Mesendoderm (in vitro differentiated cells): ENCODE results near the gene FTMT.

Source experiments
- DNase-seq: peaks from one replicate; pipeline ENCODE4 v3.0.0; 2013
- H2AK5ac ChIP-seq: 2 replicates; pipeline ENCODE4 v1.6.1; 2013; ENCODE audit warnings: low read length, inconsistent platforms
- H2BK120ac ChIP-seq: 2 replicates; pipeline ENCODE4 v1.6.1; 2013; ENCODE audit warnings: low read depth, mild to moderate bottlenecking, low read length, moderate library complexity, mixed read lengths
- H2BK15ac ChIP-seq: replicated peaks from 2 replicates; pipeline ENCODE4 v1.6.1; 2013; ENCODE audit warnings: low read depth, mild to moderate bottlenecking, moderate library complexity
- H2BK5ac ChIP-seq: 2 replicates; pipeline ENCODE4 v1.6.1; 2013; ENCODE audit warnings: low read length, inconsistent platforms
- H3K18ac ChIP-seq: 2 replicates; pipeline ENCODE4 v1.6.1; 2013; ENCODE audit warnings: mild to moderate bottlenecking, low read length, mixed read lengths
- H3K23ac ChIP-seq: one replicate; pipeline ENCODE4 v1.6.1; 2013; ENCODE audit warnings: low read length
- H3K27ac ChIP-seq: 2 replicates; pipeline ENCODE4 v1.5.1; 2013; ENCODE audit warnings: low read depth, mild to moderate bottlenecking, inconsistent platforms, low read length, moderate library complexity
- H3K27me3 ChIP-seq: 2 replicates; pipeline ENCODE4 v1.6.1; 2013; ENCODE audit warnings: low read length, control low read depth, mild to moderate bottlenecking, inconsistent platforms; ENCODE audit not compliant: insufficient read depth, poor library complexity
- H3K36me3 ChIP-seq: 2 replicates; pipeline ENCODE4 v1.6.1; 2013; ENCODE audit warnings: low read length, inconsistent platforms; ENCODE audit not compliant: control insufficient read depth, insufficient read depth
- H3K4ac ChIP-seq: one replicate; pipeline ENCODE4 v1.6.1; 2013; ENCODE audit warnings: low read depth, mild to moderate bottlenecking, low read length, moderate library complexity
- H3K4me1 ChIP-seq: 2 replicates; pipeline ENCODE4 v1.6.1; 2013; ENCODE audit warnings: low read depth, low read length, inconsistent platforms; ENCODE audit not compliant: control insufficient read depth
- H3K4me2 ChIP-seq: 2 replicates; pipeline ENCODE4 v1.6.1; 2013; ENCODE audit warnings: low read length
- H3K4me3 ChIP-seq: 2 replicates; pipeline ENCODE4 v1.5.1; 2013; ENCODE audit warnings: mild to moderate bottlenecking, low read length
- H3K56ac ChIP-seq: one replicate; pipeline ENCODE4 v1.6.1; 2013; ENCODE audit warnings: low read length
- H3K79me1 ChIP-seq: 2 replicates; pipeline ENCODE4 v1.6.1; 2013; ENCODE audit warnings: low read length, inconsistent platforms
- H3K79me2 ChIP-seq: 2 replicates; pipeline ENCODE4 v1.6.1; 2013; ENCODE audit warnings: mild to moderate bottlenecking, low read length; ENCODE audit not compliant: control insufficient read depth, insufficient read depth
- H3K9ac ChIP-seq: 2 replicates; pipeline ENCODE4 v1.6.1; 2013; ENCODE audit warnings: low read length, inconsistent platforms
- H4K5ac ChIP-seq: one replicate; pipeline ENCODE4 v1.6.1; 2013; ENCODE audit warnings: low read length
- H4K8ac ChIP-seq: one replicate; pipeline ENCODE4 v1.6.1; 2013; ENCODE audit warnings: low read depth, mild to moderate bottlenecking, control low read depth, low read length, moderate library complexity
- WGBS: extraction: QIAGEN DNeasy Blood & Tissue Kit; methylation state at CpG from one replicate; pipeline ENCODE4 v1.1.7; 2013; ENCODE audit warnings: low lambda C conversion rate, missing lambda C conversion rate; ENCODE audit not compliant: insufficient coverage; ENCODE audit errors: extremely low coverage; 5-methylcytosine and 5-hydroxymethylcytosine counted together

The FTMT gene

DNA sequence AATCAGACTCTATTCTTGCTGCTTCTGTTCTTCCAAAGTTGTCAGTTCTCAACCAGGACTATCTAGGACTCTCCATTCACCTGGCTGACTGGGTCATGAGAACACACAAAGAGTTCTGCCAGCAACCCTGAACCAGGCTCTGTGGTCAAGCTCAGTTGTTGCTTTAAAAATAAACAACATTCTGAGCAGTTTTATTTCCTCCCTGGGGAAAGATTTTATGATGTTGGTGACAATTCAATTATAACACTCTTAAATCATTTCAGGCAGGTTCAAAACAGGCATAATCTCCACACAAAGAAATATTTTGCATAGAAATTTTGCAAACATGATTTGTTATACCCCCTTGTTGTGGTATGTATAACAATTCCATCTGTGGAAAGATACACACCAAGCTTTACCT is 36.0 kb downstream of the FTMT start:
- no peak overlapping the region for H2BK15ac ChIP-seq
- H3K18ac ChIP-seq, result no peak overlapping the region

DNA sequence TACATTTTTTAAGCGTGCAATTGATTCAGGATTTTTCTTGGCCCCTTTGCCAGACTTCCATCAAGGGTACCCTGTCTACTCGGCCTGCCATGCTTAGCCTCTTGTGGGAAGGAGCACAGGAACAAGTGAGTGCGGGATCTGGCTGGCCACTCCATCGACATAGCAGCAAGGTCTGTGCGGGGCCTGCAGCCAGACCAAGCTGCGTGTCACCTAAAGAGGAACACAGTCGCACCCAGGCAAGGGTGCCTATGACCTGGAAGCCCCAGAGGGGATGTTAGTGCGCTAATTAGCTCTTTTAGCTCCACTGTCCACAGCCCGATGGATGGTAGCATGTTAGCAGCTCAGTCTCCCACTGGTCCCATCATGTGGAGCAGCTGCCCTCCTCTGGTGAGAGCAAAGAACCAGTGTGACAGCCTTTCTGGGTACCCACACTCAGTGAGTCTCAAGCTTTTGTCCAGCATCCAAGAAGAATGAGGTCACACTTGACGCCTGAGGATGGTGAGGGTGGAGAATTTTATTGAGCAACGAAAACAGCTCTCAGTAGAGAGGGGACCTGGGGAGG is 38.7 kb downstream of the FTMT start:
- no CpG with 5 or more reads among the region's 11 CpGs for WGBS
- H2BK15ac ChIP-seq, result no peak overlapping the region
- H3K4me2 ChIP-seq, result no peak overlapping the region
- H2AK5ac ChIP-seq, result no peak overlapping the region
- DNase-seq, result peak; percentile 16
- H3K79me1 ChIP-seq, result no peaks in the 10 kb centered on the region
- no peaks in the 10 kb centered on the region for H3K27me3 ChIP-seq
- H3K27ac ChIP-seq, result no peak overlapping the region
- H4K5ac ChIP-seq, result no peak overlapping the region
- no peak overlapping the region for H2BK5ac ChIP-seq
- no peak overlapping the region for H3K4ac ChIP-seq
- H3K56ac ChIP-seq, result no peak overlapping the region
- no peaks in the 10 kb centered on the region for H3K79me2 ChIP-seq
- no peak overlapping the region for H4K8ac ChIP-seq
- no peak overlapping the region for H3K9ac ChIP-seq
- H2BK120ac ChIP-seq, result no peak overlapping the region
- H3K4me1 ChIP-seq, result no peaks in the 10 kb centered on the region
- H3K18ac ChIP-seq, result no peak overlapping the region
- H3K23ac ChIP-seq, result no peak overlapping the region
- H3K36me3 ChIP-seq, result no peaks in the 10 kb centered on the region
- H3K4me3 ChIP-seq, result no peak overlapping the region

More for the DNA sequence above, 36.0 kb downstream of the FTMT start:
- no peak overlapping the region for H3K56ac ChIP-seq
- H4K5ac ChIP-seq, result no peak overlapping the region
- no peak overlapping the region for H3K4me2 ChIP-seq
- H3K4me3 ChIP-seq, result no peak overlapping the region
- H3K4ac ChIP-seq, result no peak overlapping the region
- no peaks in the 10 kb centered on the region for H3K27me3 ChIP-seq
- no peaks in the 10 kb centered on the region for H3K4me1 ChIP-seq
- H4K8ac ChIP-seq, result no peak overlapping the region
- no peak overlapping the region for H2BK120ac ChIP-seq
- no peak overlapping the region for H2AK5ac ChIP-seq
- no peaks in the 10 kb centered on the region for H3K79me1 ChIP-seq
- no peaks in the 10 kb centered on the region for H3K79me2 ChIP-seq
- H2BK5ac ChIP-seq, result no peak overlapping the region
- no peak for DNase-seq
- no peak overlapping the region for H3K9ac ChIP-seq
- H3K36me3 ChIP-seq, result no peaks in the 10 kb centered on the region
- H3K27ac ChIP-seq, result no peak overlapping the region
- H3K23ac ChIP-seq, result no peak overlapping the region

DNA sequence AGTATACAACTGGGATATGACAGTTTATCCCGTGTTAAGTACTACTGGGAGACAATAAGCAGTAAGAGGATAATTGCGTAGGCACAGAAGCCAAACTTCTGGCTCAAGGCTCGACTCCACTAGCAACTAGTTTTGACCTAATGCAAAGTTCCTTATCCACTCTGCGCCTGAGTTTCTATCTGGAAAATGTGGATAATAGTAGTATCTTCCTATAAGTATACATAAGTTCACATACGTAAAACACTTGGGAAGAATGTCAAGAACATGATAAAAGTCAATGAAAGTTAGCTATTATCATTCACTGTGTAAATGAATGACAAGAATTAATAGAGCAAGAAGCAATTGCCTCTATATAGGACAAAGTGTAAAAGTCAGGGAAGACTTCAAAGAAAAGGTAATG is 45.7 kb downstream of the FTMT start:
- no peak overlapping the region for H4K5ac ChIP-seq
- H3K56ac ChIP-seq, result no peak overlapping the region
- no peak overlapping the region for H3K4me2 ChIP-seq
- no peak overlapping the region for H4K8ac ChIP-seq
- no peak overlapping the region for H2BK15ac ChIP-seq
- no peaks in the 10 kb centered on the region for H3K79me1 ChIP-seq
- no CpG with 5 or more reads among the region's 5 CpGs for WGBS
- no peak overlapping the region for H2BK5ac ChIP-seq
- H2AK5ac ChIP-seq, result no peak overlapping the region
- no peak overlapping the region for H3K4me3 ChIP-seq
- H2BK120ac ChIP-seq, result no peak overlapping the region
- H3K18ac ChIP-seq, result no peak overlapping the region
- H3K4ac ChIP-seq, result no peak overlapping the region
- no peaks in the 10 kb centered on the region for H3K4me1 ChIP-seq
- no peak for DNase-seq
- no peak overlapping the region for H3K23ac ChIP-seq
- no peaks in the 10 kb centered on the region for H3K36me3 ChIP-seq
- no peak overlapping the region for H3K27ac ChIP-seq
- H3K27me3 ChIP-seq, result no peaks in the 10 kb centered on the region
- H3K79me2 ChIP-seq, result no peaks in the 10 kb centered on the region
- H3K9ac ChIP-seq, result no peak overlapping the region

DNA sequence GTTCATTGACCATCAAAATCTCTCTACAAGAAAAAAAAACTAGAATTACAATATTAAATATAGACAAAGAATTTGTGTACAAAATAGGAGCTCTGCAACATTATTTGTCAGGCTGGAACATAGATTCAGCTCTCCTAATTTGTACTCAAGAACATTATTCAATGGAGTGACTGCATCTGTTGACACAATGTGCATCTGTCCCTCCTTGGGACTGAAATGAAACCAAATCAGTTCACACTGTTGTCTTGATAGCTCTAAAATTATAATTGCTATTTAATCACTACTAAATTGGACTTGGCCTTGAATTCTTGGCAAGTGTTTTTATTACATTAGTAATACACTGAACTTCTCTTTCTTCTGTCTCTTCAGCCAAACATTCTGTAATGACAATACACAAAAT is 47.7 kb downstream of the FTMT start:
- Histone ChIP-seq H3K4ac (no peak overlapping the region), H3K79me1 (no peaks in the 10 kb centered on the region), H2AK5ac (no peak overlapping the region), H2BK15ac (no peak overlapping the region), H3K4me1 (no peaks in the 10 kb centered on the region), H3K27ac (no peak overlapping the region), H3K36me3 (no peaks in the 10 kb centered on the region), H2BK5ac (no peak overlapping the region), H3K56ac (no peak overlapping the region), H3K27me3 (no peaks in the 10 kb centered on the region), H2BK120ac (no peak overlapping the region), H3K4me3 (no peak overlapping the region), H3K9ac (no peak overlapping the region), H3K4me2 (no peak overlapping the region), H3K23ac (no peak overlapping the region), H4K5ac (no peak overlapping the region), H3K18ac (no peak overlapping the region), H3K79me2 (no peaks in the 10 kb centered on the region), H4K8ac (no peak overlapping the region)
- no peak for DNase-seq
